Measurements from ENCODE around the gene DAND5.

- TF ChIP-seq CTCF (IDR thresholded peaks at IDR 0.05), result no peak
- TF ChIP-seq POLR2A (IDR thresholded peaks at IDR 0.05), result no peak
- TF ChIP-seq EP300 (IDR thresholded peaks at IDR 0.05), result no peak
- TF ChIP-seq POLR2AphosphoS5 (IDR thresholded peaks at IDR 0.05), result no peak
Measured at GRCh38 chr19:13010992-13011652, 41.7 kb downstream of the DAND5 start.

Data from sigmoid colon (tissue), 4 donors.